Osteocyte (in vitro differentiated cells): ENCODE measurements around the gene PEX10. TPM values are rescaled to one million over a fixed set of nuclear protein-coding genes. Genes with fewer than 3 reads are reported as not detected.
"Not testable (repeated sequence)": the region's sequence is repeated elsewhere in the genome, so short reads cannot be mapped to it uniquely, and the experiment has no call there.

Experiments used
- DNase-seq: peaks from one replicate; pipeline ENCODE4 v3.0.0; 2021; ENCODE audit warnings: mixed read lengths; ENCODE audit not compliant: unreplicated experiment; ENCODE audit errors: extremely low spot score
- H3K27ac Mint-ChIP-seq: one replicate; pipeline ENCODE4 v1.8.0; 2021; ENCODE audit warnings: mild to moderate bottlenecking, mixed read lengths; ENCODE audit not compliant: unreplicated experiment
- H3K27me3 Mint-ChIP-seq: one replicate; pipeline ENCODE4 v1.8.0; 2021; ENCODE audit warnings: mixed read lengths; ENCODE audit not compliant: unreplicated experiment
- H3K36me3 Mint-ChIP-seq: one replicate; pipeline ENCODE4 v1.8.0; 2021; ENCODE audit warnings: mixed read lengths; ENCODE audit not compliant: unreplicated experiment
- H3K4me1 Mint-ChIP-seq: one replicate; pipeline ENCODE4 v1.8.0; 2021; ENCODE audit warnings: mixed read lengths; ENCODE audit not compliant: unreplicated experiment
- H3K4me3 Mint-ChIP-seq: one replicate; pipeline ENCODE4 v1.8.0; 2021; ENCODE audit warnings: mild to moderate bottlenecking, moderate library complexity, mixed read lengths; ENCODE audit not compliant: unreplicated experiment
- H3K9me3 Mint-ChIP-seq: one replicate; pipeline ENCODE4 v1.8.0; 2021; ENCODE audit warnings: mixed read lengths; ENCODE audit not compliant: unreplicated experiment
- long read RNA-seq: library from polyadenylated mRNA; unstranded; transcript quantifications from one replicate; pipeline ENCODE4 v2.0.0, GENCODE V29; 2021
- total RNA-seq: library from RNA; stranded (reverse); gene quantifications from 2 replicates; pipeline ENCODE4 v1.2.1, GENCODE V29; 2021
- TF ChIP-seq, protein P1 (sequence below): fragments of 200-600 bp; sonication (generic); IDR thresholded peaks from 2 replicates; pipeline ENCODE4 v1.5.0; 2021; ENCODE audit warnings: antibody characterized with exemption, mild to moderate bottlenecking, moderate library complexity

Gene PEX10
- 23.1 and 25.6 TPM in 2 replicates for total RNA-seq
- long read RNA-seq, partial matches to known transcripts = 0 of 6 reads
- long read RNA-seq, other reads (novel, unspliced or antisense) = 2 of 6 reads

DNA sequence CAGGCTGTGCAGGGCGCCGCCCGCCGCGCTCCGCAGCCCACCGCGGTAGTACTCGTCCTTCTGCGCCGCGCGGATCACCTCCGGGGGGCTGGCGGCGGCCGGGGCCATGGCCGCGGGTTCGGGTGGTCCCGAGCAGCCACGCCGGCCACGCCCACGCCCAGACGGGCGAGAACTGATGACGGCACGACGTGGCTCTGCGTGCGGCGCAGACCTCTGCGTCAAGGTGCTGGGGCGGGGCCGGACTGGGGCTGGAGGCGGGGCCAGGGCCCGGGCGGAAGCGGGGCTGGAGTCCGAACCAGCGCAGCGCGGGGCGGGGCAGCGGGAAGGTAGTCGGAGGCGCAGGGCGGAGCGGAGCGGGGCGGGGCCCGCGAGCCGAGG, at the start of gene PEX10:
Gene PEX10 (minus strand): TSS at position 170 of the 378 bp plus-strand sequence. CDS start 62 bp downstream, at position 108.
- peak within 1 kb of the TSS; percentile 67 for H3K27ac Mint-ChIP-seq
- peak within 1 kb of the TSS; percentile 80 for H3K4me3 Mint-ChIP-seq
- H3K9me3 Mint-ChIP-seq = no peaks in the 10 kb centered on the region
- no peaks in the 10 kb centered on the region for H3K27me3 Mint-ChIP-seq
- TF ChIP-seq, protein P1, sequence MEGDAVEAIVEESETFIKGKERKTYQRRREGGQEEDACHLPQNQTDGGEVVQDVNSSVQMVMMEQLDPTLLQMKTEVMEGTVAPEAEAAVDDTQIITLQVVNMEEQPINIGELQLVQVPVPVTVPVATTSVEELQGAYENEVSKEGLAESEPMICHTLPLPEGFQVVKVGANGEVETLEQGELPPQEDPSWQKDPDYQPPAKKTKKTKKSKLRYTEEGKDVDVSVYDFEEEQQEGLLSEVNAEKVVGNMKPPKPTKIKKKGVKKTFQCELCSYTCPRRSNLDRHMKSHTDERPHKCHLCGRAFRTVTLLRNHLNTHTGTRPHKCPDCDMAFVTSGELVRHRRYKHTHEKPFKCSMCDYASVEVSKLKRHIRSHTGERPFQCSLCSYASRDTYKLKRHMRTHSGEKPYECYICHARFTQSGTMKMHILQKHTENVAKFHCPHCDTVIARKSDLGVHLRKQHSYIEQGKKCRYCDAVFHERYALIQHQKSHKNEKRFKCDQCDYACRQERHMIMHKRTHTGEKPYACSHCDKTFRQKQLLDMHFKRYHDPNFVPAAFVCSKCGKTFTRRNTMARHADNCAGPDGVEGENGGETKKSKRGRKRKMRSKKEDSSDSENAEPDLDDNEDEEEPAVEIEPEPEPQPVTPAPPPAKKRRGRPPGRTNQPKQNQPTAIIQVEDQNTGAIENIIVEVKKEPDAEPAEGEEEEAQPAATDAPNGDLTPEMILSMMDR = no peak
- DNase-seq = peak; percentile 99
- H3K4me1 Mint-ChIP-seq = peaks cover 21% of the 10 kb centered on the region
- peaks cover 8% of the 10 kb centered on the region for H3K36me3 Mint-ChIP-seq

DNA sequence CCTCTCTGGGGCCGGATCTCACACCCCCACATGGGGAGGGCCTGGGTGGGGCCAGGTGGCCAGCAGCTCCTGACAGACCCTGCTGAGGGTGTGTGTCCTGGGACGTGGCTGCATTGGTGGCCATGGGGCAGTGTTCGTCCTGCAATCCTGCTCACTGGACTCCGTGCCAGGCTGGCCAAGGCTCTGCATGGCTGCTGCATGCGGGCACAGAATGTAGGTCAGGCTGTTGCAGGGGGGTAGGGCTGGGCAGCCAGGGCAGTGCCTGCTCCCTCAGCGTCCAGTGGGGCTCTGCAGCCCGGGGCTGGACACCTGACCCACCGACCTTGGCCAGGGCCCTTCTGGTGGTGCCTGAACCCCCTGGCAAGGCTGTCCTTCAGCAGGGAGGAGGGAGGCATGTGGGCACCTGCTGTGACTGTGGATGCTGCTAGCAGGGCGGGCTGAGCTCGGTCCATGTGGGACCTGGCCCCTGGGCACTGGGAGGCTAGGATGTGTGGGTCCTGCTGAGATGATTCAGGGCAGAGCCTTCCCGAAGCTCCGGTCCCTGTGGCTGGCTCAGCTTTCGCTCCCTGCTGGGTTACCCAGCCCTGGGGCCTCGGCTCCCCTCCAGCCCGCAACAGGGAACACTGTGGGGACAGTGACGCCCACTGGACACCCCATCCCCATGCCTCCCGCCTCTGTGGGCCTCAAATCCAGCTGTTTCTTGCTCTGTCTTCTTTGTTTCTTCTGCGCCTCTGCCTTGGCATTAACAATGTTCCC, 48.8 kb upstream of the PEX10 start:
- Mint-ChIP-seq H3K27me3 (no peaks in the 10 kb centered on the region), H3K4me1 (peaks cover 23% of the 10 kb centered on the region), H3K36me3 (no peaks in the 10 kb centered on the region), H3K9me3 (no peaks in the 10 kb centered on the region), H3K4me3 (no peak overlapping the region), H3K27ac (no peak overlapping the region)
- DNase-seq = no peak
- TF ChIP-seq, protein P1 = no peak

DNA sequence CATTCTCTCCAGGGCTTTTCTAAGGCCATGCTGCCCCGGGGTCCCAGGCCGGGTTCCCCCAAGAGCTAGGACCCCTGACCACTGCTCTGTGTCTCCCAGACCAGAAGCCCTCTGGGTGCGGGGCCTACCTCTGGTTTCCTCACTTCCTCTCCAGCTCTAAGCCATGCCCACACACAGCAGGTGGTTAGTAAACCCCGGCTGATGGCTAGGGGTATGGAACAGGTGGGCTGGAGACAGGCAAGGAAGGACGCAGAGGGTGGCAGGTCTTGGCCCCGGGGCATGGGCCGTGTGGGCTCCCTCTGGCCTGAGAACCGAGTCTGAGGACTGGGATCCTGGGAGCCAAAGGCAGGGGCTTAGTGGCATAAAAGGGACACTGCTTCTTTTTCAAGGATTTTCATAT, 47.8 kb upstream of the PEX10 start:
- TF ChIP-seq, protein P1 = no peak
- H3K36me3 Mint-ChIP-seq = no peaks in the 10 kb centered on the region
- H3K4me3 Mint-ChIP-seq = no peak overlapping the region
- peaks cover 26% of the 10 kb centered on the region for H3K4me1 Mint-ChIP-seq
- no peak overlapping the region for H3K27ac Mint-ChIP-seq
- DNase-seq = no peak
- H3K27me3 Mint-ChIP-seq = no peaks in the 10 kb centered on the region
- no peaks in the 10 kb centered on the region for H3K9me3 Mint-ChIP-seq

DNA sequence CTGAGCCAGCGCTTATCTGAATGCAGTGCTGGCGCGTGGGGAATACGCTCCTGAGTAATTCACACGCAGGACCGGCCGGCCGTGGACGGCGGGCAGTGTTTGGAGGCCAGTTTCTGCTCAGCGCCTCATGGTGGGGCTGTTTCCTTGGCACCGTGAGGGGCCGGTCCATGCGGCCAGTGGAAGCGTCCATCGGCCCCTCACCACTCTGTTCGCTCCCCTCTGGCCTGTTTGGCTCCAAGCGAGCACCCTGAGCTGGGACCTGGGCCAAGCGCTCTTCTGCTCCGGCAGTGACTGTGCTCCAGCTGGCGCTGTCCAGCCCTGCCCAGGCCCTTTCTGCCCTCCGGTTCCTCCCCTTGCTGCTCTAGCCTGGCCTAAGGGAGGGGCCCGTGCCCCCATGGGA, 47.4 kb upstream of the PEX10 start:
- Mint-ChIP-seq H3K36me3 (no peaks in the 10 kb centered on the region), H3K27ac (peak overlapping the region; percentile 31), H3K4me3 (no peak overlapping the region), H3K4me1 (peaks cover 26% of the 10 kb centered on the region), H3K9me3 (no peaks in the 10 kb centered on the region), H3K27me3 (no peaks in the 10 kb centered on the region)
- DNase-seq = no peak
- TF ChIP-seq, protein P1 = peak; percentile 7

DNA sequence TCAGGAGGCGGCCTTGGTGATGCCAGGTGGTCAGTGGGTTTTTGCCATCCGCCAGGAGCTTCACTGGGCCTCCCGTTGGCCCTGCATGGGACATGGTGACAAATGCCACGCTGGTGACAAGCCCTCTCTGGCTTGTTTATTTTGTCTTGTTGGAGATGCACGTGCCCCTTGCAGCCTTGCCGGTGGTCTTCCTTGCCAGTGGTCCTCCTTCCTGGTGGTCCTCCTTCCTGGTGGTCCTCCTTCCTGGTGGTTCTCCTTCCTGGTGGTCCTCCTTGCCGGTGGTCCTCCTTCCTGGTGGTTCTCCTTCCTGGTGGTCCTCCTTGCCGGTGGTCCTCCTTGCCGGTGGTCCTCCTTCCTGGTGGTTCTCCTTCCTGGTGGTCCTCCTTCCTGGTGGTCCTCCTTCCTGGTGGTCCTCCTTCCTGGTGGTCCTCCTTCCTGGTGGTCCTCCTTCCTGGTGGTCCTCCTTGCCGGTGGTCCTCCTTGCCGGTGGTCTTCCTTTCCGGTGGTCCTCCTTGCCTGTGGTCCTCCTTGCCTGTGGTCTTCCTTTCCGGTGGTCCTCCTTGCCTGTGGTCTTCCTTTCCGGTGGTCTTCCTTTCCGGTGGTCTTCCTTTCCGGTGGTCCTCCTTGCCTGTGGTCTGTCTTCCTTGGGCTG, 46.9 kb upstream of the PEX10 start:
- H3K27ac Mint-ChIP-seq = peak overlapping the region; percentile 31
- not testable (repeated sequence) for H3K36me3 Mint-ChIP-seq, H3K9me3 Mint-ChIP-seq

More for the DNA sequence above, 46.9 kb upstream of the PEX10 start:
- DNase-seq, H3K4me3 Mint-ChIP-seq, H3K27me3 Mint-ChIP-seq: not testable (repeated sequence)
- H3K4me1 Mint-ChIP-seq = peaks cover 23% of the 10 kb centered on the region
